Measurements from ENCODE around the gene ENTPD2. TPM values are rescaled to one million over a fixed set of nuclear protein-coding genes. Genes with fewer than 3 reads are reported as not detected.

ENTPD2 gene
- total and polyA plus RNA-seq, 2 donors (not counting 1 experiment from before 2014, with no cell fraction given) = not detected

- Histone ChIP-seq H3K4me3 (ENCODE audit: control extremely low read depth in 1 of 5, extremely low read depth in 1 of 5, insufficient read depth in 1 of 5, low read depth in 2 of 5, low read length in 4 of 5) (no peak overlapping the region), H3K9ac (ENCODE audit: low read length) (no peak overlapping the region), H3K79me2 (ENCODE audit: control insufficient read depth, insufficient read depth, low read length) (no peaks in the 10 kb centered on the region), H3K27ac (ENCODE audit: low read length in 2 of 2) (no peak overlapping the region), H2AFZ (ENCODE audit: insufficient read depth, low read depth, low read length, poor library complexity, severe bottlenecking) (no peak overlapping the region), H4K20me1 (ENCODE audit: control insufficient read depth, insufficient read depth, low read length, poor library complexity, severe bottlenecking) (no peaks in the 10 kb centered on the region), H3K36me3 (replicated peaks in 1 of 2; ENCODE audit: control extremely low read depth in 1 of 2, control insufficient read depth in 1 of 2, extremely low read depth in 1 of 2, insufficient read depth in 2 of 2, low read length in 1 of 2) (no peaks in the 10 kb centered on the region), H3K4me1 (ENCODE audit: control insufficient read depth in 2 of 2, insufficient read depth in 2 of 2, low read length in 2 of 2) (peaks cover 26 to 30% of the 10 kb centered on the region in 2 donors), H3K9me3 (ENCODE audit: control extremely low read depth in 1 of 3, control insufficient read depth in 2 of 3, insufficient read depth in 1 of 3, low read length in 2 of 3) (peaks cover 0 to 10% (median 0%) of the 10 kb centered on the region in 3 donors), H3K27me3 (replicated peaks in 1 of 4; ENCODE audit: control extremely low read depth in 1 of 4, control insufficient read depth in 3 of 4, insufficient read depth in 4 of 4, low read length in 3 of 4) (peaks cover 0 to 12% (median 1%) of the 10 kb centered on the region in 4 experiments), H3K4me2 (replicated peaks; ENCODE audit: low read depth, low read length, poor library complexity, severe bottlenecking) (no peak overlapping the region)
- ATAC-seq (ENCODE audit: low read depth) (no peak), DNase-seq (no peak)
- no peaks in the 10 kb centered on the region for H3K9me3 Mint-ChIP-seq (ENCODE audit: insufficient read depth)
- POLR2A ChIA-PET = no interaction called here
- peaks cover 26% of the 10 kb centered on the region for H3K4me1 Mint-ChIP-seq
- WGBS (ENCODE audit: insufficient coverage) = 98% methylated on average over 7 of the region's 10 CpGs
- no peaks in the 10 kb centered on the region for H3K27me3 Mint-ChIP-seq
- intact Hi-C loops (cut with micrococcal nuclease) = no loop called here
- TF ChIP-seq CTCF (IDR thresholded peaks at IDR 0.05) = no peak
- TF ChIP-seq EZH2 (IDR thresholded peaks at IDR 0.05; ENCODE audit: borderline replicate concordance, insufficient read depth, low read depth, low read length, poor library complexity, severe bottlenecking) = no peak
- no peak overlapping the region for H3K4me3 Mint-ChIP-seq
- CTCF ChIA-PET = interaction anchor here (0.8 to 3.9 kb wide), 6 partner anchors 7 to 251 kb away, joined by 3 to 25 read pairs (median 4); partner anchors contain the start of gene RABL6
- no peak overlapping the region for H3K27ac Mint-ChIP-seq
Measured at GRCh38 chr9:137037483-137037882, 16.4 kb downstream of the ENTPD2 start.

- Histone ChIP-seq H3K27me3 (replicated peaks in 1 of 4; ENCODE audit: control extremely low read depth in 1 of 4, control insufficient read depth in 3 of 4, insufficient read depth in 4 of 4, low read length in 3 of 4) (peaks cover 0 to 12% (median 1%) of the 10 kb centered on the region in 4 experiments), H3K4me3 (ENCODE audit: control extremely low read depth in 1 of 5, extremely low read depth in 1 of 5, insufficient read depth in 1 of 5, low read depth in 2 of 5, low read length in 4 of 5) (no peak overlapping the region), H3K4me1 (ENCODE audit: control insufficient read depth in 2 of 2, insufficient read depth in 2 of 2, low read length in 2 of 2) (peaks cover 30 to 34% of the 10 kb centered on the region in 2 donors), H3K4me2 (replicated peaks; ENCODE audit: low read depth, low read length, poor library complexity, severe bottlenecking) (no peak overlapping the region), H4K20me1 (ENCODE audit: control insufficient read depth, insufficient read depth, low read length, poor library complexity, severe bottlenecking) (no peaks in the 10 kb centered on the region), H3K27ac (ENCODE audit: low read length in 2 of 2) (no peak overlapping the region), H3K9ac (ENCODE audit: low read length) (no peak overlapping the region), H2AFZ (ENCODE audit: insufficient read depth, low read depth, low read length, poor library complexity, severe bottlenecking) (no peak overlapping the region), H3K36me3 (replicated peaks in 1 of 2; ENCODE audit: control extremely low read depth in 1 of 2, control insufficient read depth in 1 of 2, extremely low read depth in 1 of 2, insufficient read depth in 2 of 2, low read length in 1 of 2) (no peaks in the 10 kb centered on the region), H3K79me2 (ENCODE audit: control insufficient read depth, insufficient read depth, low read length) (no peaks in the 10 kb centered on the region), H3K9me3 (ENCODE audit: control extremely low read depth in 1 of 3, control insufficient read depth in 2 of 3, insufficient read depth in 1 of 3, low read length in 2 of 3) (peaks cover 0 to 12% (median 0%) of the 10 kb centered on the region in 3 donors)
- Mint-ChIP-seq H3K4me3 (no peak overlapping the region), H3K27me3 (no peaks in the 10 kb centered on the region), H3K9me3 (ENCODE audit: insufficient read depth) (no peaks in the 10 kb centered on the region), H3K27ac (no peak overlapping the region), H3K4me1 (peaks cover 31% of the 10 kb centered on the region)
- DNase-seq (no peak), ATAC-seq (ENCODE audit: low read depth) (no peak)
- CTCF ChIA-PET = interaction anchor here (0.7 to 3.9 kb wide), 8 partner anchors 8 to 251 kb away, joined by 3 to 25 read pairs (median 4); partner anchors contain the start of gene RABL6
- TF ChIP-seq EZH2 (IDR thresholded peaks at IDR 0.05; ENCODE audit: borderline replicate concordance, insufficient read depth, low read depth, low read length, poor library complexity, severe bottlenecking) (no peak), CTCF (IDR thresholded peaks at IDR 0.05) (no peak)
- POLR2A ChIA-PET = no interaction called here
- intact Hi-C loops (cut with micrococcal nuclease) = no loop called here
- 88% methylated on average over 12 of the region's 13 CpGs for WGBS (ENCODE audit: insufficient coverage)
Measured at GRCh38 chr9:137037035-137037434, 16.8 kb downstream of the ENTPD2 start.
